AG04450 (cell line): ENCODE measurements around the gene THPO. TPM values are rescaled to one million over a fixed set of nuclear protein-coding genes. Genes with fewer than 3 reads are reported as not detected.

Source experiments
- CTCF ChIA-PET: fragments of 300-600, 350-600 bp; formaldehyde crosslinking; extraction: SDS; loops from one replicate; lab custom pipeline; 2022; ENCODE audit warnings: antibody characterized with exemption, inconsistent platforms; lab: Charles Lee
- POLR2A ChIA-PET: fragments of 350-600 bp; formaldehyde crosslinking; extraction: SDS; loops from one replicate; lab custom pipeline; 2021; ENCODE audit warnings: antibody characterized with exemption, inconsistent platforms; lab: Yijun Ruan, JAX
- DNase-seq: peaks from one replicate; pipeline ENCODE4 v3.0.0-alpha.2; 2011; ENCODE audit warnings: low read depth, low spot score
- H3K27ac ChIP-seq: one replicate; pipeline ENCODE4 v1.5.1; 2012; ENCODE audit warnings: low read depth, low read length, control low read depth
- H3K27me3 ChIP-seq: one replicate; pipeline ENCODE4 v1.6.0; 2012; ENCODE audit warnings: low read length; ENCODE audit not compliant: control insufficient read depth, insufficient read depth
- H3K4me3 ChIP-seq: 2 replicates; pipeline ENCODE4 v1.5.1; 2011; ENCODE audit warnings: mild to moderate bottlenecking, low read depth, low read length, control low read depth
- H3K9me3 ChIP-seq: 2 replicates; pipeline ENCODE4 v1.5.1; 2012; ENCODE audit warnings: low read length; ENCODE audit not compliant: control insufficient read depth, insufficient read depth
- CTCF ChIP-seq: IDR thresholded peaks from 2 replicates; pipeline ENCODE4 v1.5.1; 2011; ENCODE audit warnings: low read depth, low read length, control low read depth, inconsistent platforms
- polyA plus RNA-seq: library from polyadenylated mRNA; depleted of rRNA; stranded (reverse); fragments of >200 nt; gene quantifications from 2 replicates; pipeline ENCODE4 v1.2.3, GENCODE V29; 2011

The THPO gene
- polyA plus RNA-seq, 1 experiment = not detected

GRCh38 chr3:184388164-184388935 lies 10.3 kb upstream of the THPO start:
- H3K4me3 ChIP-seq = no peak overlapping the region
- CTCF ChIA-PET = no interaction called here
- no peaks in the 10 kb centered on the region for H3K9me3 ChIP-seq
- H3K27ac ChIP-seq = no peak overlapping the region
- TF ChIP-seq CTCF = no peak
- no peak for DNase-seq
- H3K27me3 ChIP-seq = peaks cover 32% of the 10 kb centered on the region
- POLR2A ChIA-PET = no interaction called here

- CTCF ChIA-PET = interaction anchor here (1.5 kb wide), 1 partner anchor 126 kb away, joined by 3 read pairs; no protein-coding TSS in a partner anchor
- TF ChIP-seq CTCF = no peak
- H3K27ac ChIP-seq = no peak overlapping the region
- H3K9me3 ChIP-seq = no peaks in the 10 kb centered on the region
- H3K4me3 ChIP-seq = no peak overlapping the region
- H3K27me3 ChIP-seq = peaks cover 42% of the 10 kb centered on the region
- POLR2A ChIA-PET = no interaction called here
- no peak for DNase-seq
Observed at GRCh38 chr3:184387174-184387714, 9.2 kb upstream of the THPO start.

GRCh38 chr3:184386047-184386806 lies 8.2 kb upstream of the THPO start:
- ChIA-PET POLR2A (interaction anchor here (0.8 kb wide), 1 partner anchor 153 kb away, joined by 3 read pairs; no protein-coding TSS in a partner anchor), CTCF (interaction anchor here (0.6 to 3.7 kb wide), 3 partner anchors 15 to 155 kb away, joined by 3 to 26 read pairs (median 3); no protein-coding TSS in a partner anchor)
- DNase-seq = no peak
- Histone ChIP-seq H3K27me3 (peaks cover 48% of the 10 kb centered on the region), H3K27ac (no peak overlapping the region), H3K4me3 (no peak overlapping the region), H3K9me3 (no peaks in the 10 kb centered on the region; the same call in 1 of the 2 replicates)
- no peak for TF ChIP-seq CTCF

GRCh38 chr3:184384856-184385422 lies 6.9 kb upstream of the THPO start:
- TF ChIP-seq CTCF = no peak
- H3K27me3 ChIP-seq = peaks cover 45% of the 10 kb centered on the region
- DNase-seq = no peak
- no peaks in the 10 kb centered on the region; the same call in 1 of the 2 replicates for H3K9me3 ChIP-seq
- H3K27ac ChIP-seq = no peak overlapping the region
- no peak overlapping the region for H3K4me3 ChIP-seq
- ChIA-PET CTCF (interaction anchor here (1.9 to 3.7 kb wide), 2 partner anchors 14 to 128 kb away, joined by 6 to 26 read pairs; no protein-coding TSS in a partner anchor), POLR2A (no interaction called here)
